ENCODE measurements around the gene BOC. TPM values are rescaled to one million over a fixed set of nuclear protein-coding genes. Genes with fewer than 3 reads are reported as not detected.
A peak's percentile ranks its signal among the peaks of the same experiment; 100 is the strongest.

Gene BOC
- total RNA-seq, 4 donors from 2014 or later, result 75.6 to 159 (median 105) TPM

- WGBS, result 87% methylated on average over 13 of the region's 13 CpGs
- no peak for TF ChIP-seq CTCF (IDR thresholded peaks at IDR 0.05)
- TF ChIP-seq POLR2A (IDR thresholded peaks at IDR 0.05), result no peak
- H3K27me3 ChIP-seq, result no peaks in the 10 kb centered on the region
- DNase-seq (ENCODE audit: low spot score in 2 of 2), result no peak
- H3K4me1 ChIP-seq, result no peaks in the 10 kb centered on the region
- no peaks in the 10 kb centered on the region for H3K9me3 ChIP-seq
- H3K36me3 ChIP-seq, result no peaks in the 10 kb centered on the region
- H3K4me3 ChIP-seq, result no peak overlapping the region
- H3K27ac ChIP-seq, result no peak overlapping the region
Observed at GRCh38 chr3:113183748-113184661, 27.4 kb upstream of the BOC start.

- Histone ChIP-seq H3K36me3 (no peaks in the 10 kb centered on the region), H3K27ac (no peak overlapping the region), H3K4me3 (no peak overlapping the region), H3K9me3 (no peaks in the 10 kb centered on the region), H3K27me3 (no peaks in the 10 kb centered on the region), H3K4me1 (no peaks in the 10 kb centered on the region)
- TF ChIP-seq CTCF (IDR thresholded peaks at IDR 0.05), result no peak
- TF ChIP-seq POLR2AphosphoS5 (IDR thresholded peaks at IDR 0.05), result no peak
- DNase-seq (ENCODE audit: low spot score in 2 of 2), result no peak
Observed at GRCh38 chr3:113185194-113185835, 26.0 kb upstream of the BOC start.

GRCh38 chr3:113186566-113186965 is 24.8 kb upstream of the BOC start:
- WGBS, result 91% methylated on average over 5 of the region's 5 CpGs
- H3K27me3 ChIP-seq, result no peaks in the 10 kb centered on the region
- no peak overlapping the region for H3K4me3 ChIP-seq
- TF ChIP-seq CTCF (IDR thresholded peaks at IDR 0.05), result no peak
- TF ChIP-seq POLR2A (IDR thresholded peaks at IDR 0.05), result no peak
- no peak for TF ChIP-seq POLR2AphosphoS5 (IDR thresholded peaks at IDR 0.05)
- TF ChIP-seq EP300 (IDR thresholded peaks at IDR 0.05), result no peak
- no peaks in the 10 kb centered on the region for H3K36me3 ChIP-seq
- no peak overlapping the region for H3K27ac ChIP-seq
- no peaks in the 10 kb centered on the region for H3K9me3 ChIP-seq
- H3K4me1 ChIP-seq, result no peaks in the 10 kb centered on the region
- no peak for DNase-seq (ENCODE audit: low spot score in 2 of 2)

- peak overlapping the region; percentile 43 for H3K27ac ChIP-seq
- no peaks in the 10 kb centered on the region for H3K9me3 ChIP-seq
- 42% methylated on average over 8 of the region's 8 CpGs for WGBS
- H3K36me3 ChIP-seq, result no peaks in the 10 kb centered on the region
- peaks cover 25% of the 10 kb centered on the region for H3K4me1 ChIP-seq
- TF ChIP-seq EP300 (IDR thresholded peaks at IDR 0.05) (peak; percentile 87), CTCF (IDR thresholded peaks at IDR 0.05) (no peak), POLR2AphosphoS5 (IDR thresholded peaks at IDR 0.05) (no peak)
- H3K4me3 ChIP-seq, result no peak overlapping the region
- no peaks in the 10 kb centered on the region for H3K27me3 ChIP-seq
- no peak for DNase-seq (ENCODE audit: low spot score in 2 of 2)
Observed at GRCh38 chr3:113193288-113193687, 18.1 kb upstream of the BOC start.

GRCh38 chr3:113193719-113194118 is 17.6 kb upstream of the BOC start:
- H3K27me3 ChIP-seq, result no peaks in the 10 kb centered on the region
- no peak for DNase-seq (ENCODE audit: low spot score in 2 of 2)
- H3K4me3 ChIP-seq, result no peak overlapping the region
- no peaks in the 10 kb centered on the region for H3K9me3 ChIP-seq
- TF ChIP-seq CTCF (IDR thresholded peaks at IDR 0.05) (no peak), POLR2AphosphoS5 (IDR thresholded peaks at IDR 0.05) (no peak), EP300 (IDR thresholded peaks at IDR 0.05) (no peak), POLR2A (IDR thresholded peaks at IDR 0.05) (no peak)
- WGBS, result 74% methylated on average over 1 of the region's 1 CpG
- H3K27ac ChIP-seq, result peak overlapping the region; percentile 43
- peaks cover 25% of the 10 kb centered on the region for H3K4me1 ChIP-seq
- H3K36me3 ChIP-seq, result no peaks in the 10 kb centered on the region
